ENCODE measurements around the gene AOAH.

Gene AOAH

GRCh38 chr7:36599645-36600313, 124.5 kb downstream of the AOAH start:
- no peak for DNase-seq

- DNase-seq: no peak
Measured at GRCh38 chr7:36598054-36598674, 126.1 kb downstream of the AOAH start.

GRCh38 chr7:36597090-36597773, 127.1 kb downstream of the AOAH start:
- DNase-seq: no peak

- no peak for DNase-seq
Measured at GRCh38 chr7:36594445-36594844, 129.8 kb downstream of the AOAH start.

- DNase-seq: no peak
Measured at GRCh38 chr7:36591636-36592035, 132.7 kb downstream of the AOAH start.

GRCh38 chr7:36589391-36589790, 134.9 kb downstream of the AOAH start:
- no peak for DNase-seq

GRCh38 chr7:36583318-36583717, 141.0 kb downstream of the AOAH start:
- no peak for DNase-seq

- no peak for DNase-seq
Measured at GRCh38 chr7:36575832-36576231, 148.5 kb downstream of the AOAH start.

- DNase-seq: no peak
Measured at GRCh38 chr7:36573066-36573465, 151.2 kb downstream of the AOAH start.

- DNase-seq: no peak
Measured at GRCh38 chr7:36571190-36571560, 153.1 kb downstream of the AOAH start.

- DNase-seq: no peak
Measured at GRCh38 chr7:36570528-36571189, 153.6 kb downstream of the AOAH start.

- no peak for DNase-seq
Measured at GRCh38 chr7:36568452-36568849, 155.8 kb downstream of the AOAH start.

- no peak for DNase-seq
Measured at GRCh38 chr7:36567699-36568451, 156.4 kb downstream of the AOAH start.

- no peak for DNase-seq
Measured at GRCh38 chr7:36565792-36566356, 158.4 kb downstream of the AOAH start.

- no peak for DNase-seq
Measured at GRCh38 chr7:36564489-36564888, 159.8 kb downstream of the AOAH start.

GRCh38 chr7:36563706-36564327, 160.5 kb downstream of the AOAH start:
- no peak for DNase-seq

- no peak for DNase-seq
Measured at GRCh38 chr7:36562121-36562520, 162.2 kb downstream of the AOAH start.

- DNase-seq: no peak
Measured at GRCh38 chr7:36549029-36549428, 175.3 kb downstream of the AOAH start.

- DNase-seq: no peak
Measured at GRCh38 chr7:36547416-36547815, 176.9 kb downstream of the AOAH start.

GRCh38 chr7:36546331-36546730, 178.0 kb downstream of the AOAH start:
- no peak for DNase-seq

- no peak for DNase-seq
Measured at GRCh38 chr7:36545291-36545690, 179.0 kb downstream of the AOAH start.

- no peak for DNase-seq
Measured at GRCh38 chr7:36538126-36538525, 186.2 kb downstream of the AOAH start.

Data from activated CD4-positive, alpha-beta T cell treated with anti-CD3 and anti-CD28 coated beads, Interleukin-2, amount 50 U/mL, for 48 hours (primary cell).